ENCODE results near the gene PPP1R16B. TPM values are rescaled to one million over a fixed set of nuclear protein-coding genes. Genes with fewer than 3 reads are reported as not detected.

PPP1R16B gene
- total RNA-seq, 1 experiment from 2014 or later, result 0.15 TPM

GRCh38 chr20:38881806-38882440 is 76.4 kb downstream of the PPP1R16B start:
- H3K79me2 ChIP-seq (ENCODE audit: low read length), result no peaks in the 10 kb centered on the region
- peaks cover 19% of the 10 kb centered on the region for H3K4me1 ChIP-seq (ENCODE audit: low read length)
- H3K9ac ChIP-seq (ENCODE audit: low read length), result no peak overlapping the region
- no peaks in the 10 kb centered on the region for H3K27me3 ChIP-seq (ENCODE audit: low read length)
- H3K4me3 ChIP-seq (ENCODE audit: low read length), result no peak overlapping the region
- H3K27ac ChIP-seq (ENCODE audit: low read length), result no peak overlapping the region
- DNase-seq, result no peak
- no peaks in the 10 kb centered on the region for H3K9me2 ChIP-seq (replicated peaks; ENCODE audit: insufficient read depth, low read length)
- H3K4me2 ChIP-seq (ENCODE audit: low read depth, low read length, poor library complexity, severe bottlenecking), result no peak overlapping the region
- no peak overlapping the region for H2AFZ ChIP-seq (ENCODE audit: low read length)
- no peaks in the 10 kb centered on the region for H3K9me3 ChIP-seq (ENCODE audit: low read length)
- H4K20me1 ChIP-seq (ENCODE audit: insufficient read depth, low read depth, low read length), result no peaks in the 10 kb centered on the region
- no peaks in the 10 kb centered on the region for H3K36me3 ChIP-seq (ENCODE audit: insufficient read depth, low read length)

- Histone ChIP-seq H3K4me3 (ENCODE audit: low read length) (no peak overlapping the region), H3K4me1 (ENCODE audit: low read length) (peaks cover 19% of the 10 kb centered on the region), H3K36me3 (ENCODE audit: insufficient read depth, low read length) (no peaks in the 10 kb centered on the region), H4K20me1 (ENCODE audit: insufficient read depth, low read depth, low read length) (no peaks in the 10 kb centered on the region), H3K27ac (ENCODE audit: low read length) (no peak overlapping the region), H3K27me3 (ENCODE audit: low read length) (no peaks in the 10 kb centered on the region), H3K4me2 (ENCODE audit: low read depth, low read length, poor library complexity, severe bottlenecking) (no peak overlapping the region), H3K79me2 (ENCODE audit: low read length) (no peaks in the 10 kb centered on the region), H3K9me2 (replicated peaks; ENCODE audit: insufficient read depth, low read length) (no peaks in the 10 kb centered on the region), H3K9me3 (ENCODE audit: low read length) (no peaks in the 10 kb centered on the region), H2AFZ (ENCODE audit: low read length) (no peak overlapping the region), H3K9ac (ENCODE audit: low read length) (no peak overlapping the region)
- DNase-seq, result no peak
Observed at GRCh38 chr20:38882600-38882999, 77.1 kb downstream of the PPP1R16B start.

GRCh38 chr20:38883081-38883980 is 77.8 kb downstream of the PPP1R16B start:
- no peaks in the 10 kb centered on the region for H4K20me1 ChIP-seq (ENCODE audit: insufficient read depth, low read depth, low read length)
- H3K4me2 ChIP-seq (ENCODE audit: low read depth, low read length, poor library complexity, severe bottlenecking), result no peak overlapping the region
- no peaks in the 10 kb centered on the region for H3K9me3 ChIP-seq (ENCODE audit: low read length)
- no peak overlapping the region for H3K9ac ChIP-seq (ENCODE audit: low read length)
- no peak overlapping the region for H2AFZ ChIP-seq (ENCODE audit: low read length)
- no peaks in the 10 kb centered on the region for H3K27me3 ChIP-seq (ENCODE audit: low read length)
- H3K27ac ChIP-seq (ENCODE audit: low read length), result no peak overlapping the region
- H3K79me2 ChIP-seq (ENCODE audit: low read length), result no peaks in the 10 kb centered on the region
- H3K4me1 ChIP-seq (ENCODE audit: low read length), result peaks cover 19% of the 10 kb centered on the region
- H3K36me3 ChIP-seq (ENCODE audit: insufficient read depth, low read length), result no peaks in the 10 kb centered on the region
- no peaks in the 10 kb centered on the region for H3K9me2 ChIP-seq (replicated peaks; ENCODE audit: insufficient read depth, low read length)
- no peak overlapping the region for H3K4me3 ChIP-seq (ENCODE audit: low read length)
- DNase-seq, result no peak

GRCh38 chr20:38883981-38884733 is 78.7 kb downstream of the PPP1R16B start:
- Histone ChIP-seq H3K9me2 (replicated peaks; ENCODE audit: insufficient read depth, low read length) (no peaks in the 10 kb centered on the region), H2AFZ (ENCODE audit: low read length) (no peak overlapping the region), H3K27ac (ENCODE audit: low read length) (no peak overlapping the region), H3K4me2 (ENCODE audit: low read depth, low read length, poor library complexity, severe bottlenecking) (no peak overlapping the region), H3K27me3 (ENCODE audit: low read length) (no peaks in the 10 kb centered on the region), H3K79me2 (ENCODE audit: low read length) (no peaks in the 10 kb centered on the region), H3K4me1 (ENCODE audit: low read length) (peaks cover 19% of the 10 kb centered on the region), H3K9ac (ENCODE audit: low read length) (no peak overlapping the region), H3K4me3 (ENCODE audit: low read length) (no peak overlapping the region), H4K20me1 (ENCODE audit: insufficient read depth, low read depth, low read length) (no peaks in the 10 kb centered on the region), H3K9me3 (ENCODE audit: low read length) (no peaks in the 10 kb centered on the region), H3K36me3 (ENCODE audit: insufficient read depth, low read length) (no peaks in the 10 kb centered on the region)
- DNase-seq, result peak; percentile 50

GRCh38 chr20:38885357-38885756 is 79.9 kb downstream of the PPP1R16B start:
- H3K4me1 ChIP-seq (ENCODE audit: low read length), result peaks cover 19% of the 10 kb centered on the region
- H3K27ac ChIP-seq (ENCODE audit: low read length), result no peak overlapping the region
- H4K20me1 ChIP-seq (ENCODE audit: insufficient read depth, low read depth, low read length), result no peaks in the 10 kb centered on the region
- no peak overlapping the region for H3K4me3 ChIP-seq (ENCODE audit: low read length)
- no peak overlapping the region for H3K9ac ChIP-seq (ENCODE audit: low read length)
- no peak overlapping the region for H2AFZ ChIP-seq (ENCODE audit: low read length)
- H3K27me3 ChIP-seq (ENCODE audit: low read length), result no peaks in the 10 kb centered on the region
- no peak overlapping the region for H3K4me2 ChIP-seq (ENCODE audit: low read depth, low read length, poor library complexity, severe bottlenecking)
- H3K79me2 ChIP-seq (ENCODE audit: low read length), result no peaks in the 10 kb centered on the region
- no peak for DNase-seq
- no peaks in the 10 kb centered on the region for H3K36me3 ChIP-seq (ENCODE audit: insufficient read depth, low read length)
- no peaks in the 10 kb centered on the region for H3K9me2 ChIP-seq (replicated peaks; ENCODE audit: insufficient read depth, low read length)
- H3K9me3 ChIP-seq (ENCODE audit: low read length), result no peaks in the 10 kb centered on the region

GRCh38 chr20:38888059-38888831 is 82.7 kb downstream of the PPP1R16B start:
- Histone ChIP-seq H3K9me3 (ENCODE audit: low read length) (no peaks in the 10 kb centered on the region), H3K9me2 (replicated peaks; ENCODE audit: insufficient read depth, low read length) (no peaks in the 10 kb centered on the region), H4K20me1 (ENCODE audit: insufficient read depth, low read depth, low read length) (no peaks in the 10 kb centered on the region), H2AFZ (ENCODE audit: low read length) (no peak overlapping the region), H3K9ac (ENCODE audit: low read length) (no peak overlapping the region), H3K27me3 (ENCODE audit: low read length) (no peaks in the 10 kb centered on the region), H3K36me3 (ENCODE audit: insufficient read depth, low read length) (no peaks in the 10 kb centered on the region), H3K27ac (ENCODE audit: low read length) (no peak overlapping the region), H3K4me2 (ENCODE audit: low read depth, low read length, poor library complexity, severe bottlenecking) (no peak overlapping the region), H3K4me3 (ENCODE audit: low read length) (no peak overlapping the region), H3K79me2 (ENCODE audit: low read length) (no peaks in the 10 kb centered on the region), H3K4me1 (ENCODE audit: low read length) (peaks cover 16% of the 10 kb centered on the region)
- no peak for DNase-seq

- no peak overlapping the region for H3K9ac ChIP-seq (ENCODE audit: low read length)
- peaks cover 15% of the 10 kb centered on the region for H3K4me1 ChIP-seq (ENCODE audit: low read length)
- H3K27ac ChIP-seq (ENCODE audit: low read length), result no peak overlapping the region
Observed at GRCh38 chr20:38889050-38889449, 83.6 kb downstream of the PPP1R16B start.

More at GRCh38 chr20:38889050-38889449, 83.6 kb downstream of the PPP1R16B start:
- H3K79me2 ChIP-seq (ENCODE audit: low read length), result no peaks in the 10 kb centered on the region
- no peaks in the 10 kb centered on the region for H3K9me3 ChIP-seq (ENCODE audit: low read length)
- H3K27me3 ChIP-seq (ENCODE audit: low read length), result no peaks in the 10 kb centered on the region
- DNase-seq, result no peak
- no peak overlapping the region for H3K4me2 ChIP-seq (ENCODE audit: low read depth, low read length, poor library complexity, severe bottlenecking)
- H3K4me3 ChIP-seq (ENCODE audit: low read length), result no peak overlapping the region
- H3K9me2 ChIP-seq (replicated peaks; ENCODE audit: insufficient read depth, low read length), result no peaks in the 10 kb centered on the region
- no peaks in the 10 kb centered on the region for H4K20me1 ChIP-seq (ENCODE audit: insufficient read depth, low read depth, low read length)
- no peak overlapping the region for H2AFZ ChIP-seq (ENCODE audit: low read length)
- H3K36me3 ChIP-seq (ENCODE audit: insufficient read depth, low read length), result no peaks in the 10 kb centered on the region
